HG03095 (cell line): ENCODE results near the gene RMND5A.

Experiments used
- ATAC-seq: cut with Tn5 transposase; IDR thresholded peaks from one replicate; pipeline ENCODE4 v1.9.1; 2021; ENCODE audit warnings: moderate library complexity; ENCODE audit not compliant: unreplicated experiment

RMND5A gene

DNA sequence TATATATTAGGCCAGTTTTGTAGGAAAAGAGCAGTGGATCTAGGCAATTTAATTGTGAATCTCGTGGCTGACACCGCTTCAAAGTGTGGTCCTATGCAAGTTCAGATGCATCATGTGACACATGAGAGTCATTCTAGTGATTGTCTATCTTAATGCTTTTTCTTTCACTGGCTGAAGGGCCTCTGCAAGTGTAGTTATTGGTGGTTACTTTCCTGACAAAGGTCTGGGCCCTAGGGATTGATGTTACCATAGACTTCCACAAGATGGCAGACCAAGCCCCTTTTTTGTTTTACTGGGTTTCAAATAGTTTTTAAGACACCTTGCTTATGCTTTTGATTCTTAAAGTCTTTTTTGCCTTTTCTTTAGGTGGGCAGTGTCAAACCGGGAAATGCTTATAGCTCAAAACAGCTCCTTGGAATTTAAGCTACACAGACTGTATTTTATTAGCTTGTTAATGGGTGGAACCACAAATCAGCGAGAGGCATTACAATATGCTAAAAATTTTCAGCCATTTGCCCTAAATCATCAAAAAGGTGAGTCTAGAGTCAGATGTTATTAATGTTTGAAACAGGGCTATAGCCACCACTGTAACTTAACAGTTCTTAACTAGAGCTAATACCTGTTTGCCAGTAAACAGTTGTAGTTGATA is 44.7 kb downstream of the RMND5A start:
- ATAC-seq = no peak

DNA sequence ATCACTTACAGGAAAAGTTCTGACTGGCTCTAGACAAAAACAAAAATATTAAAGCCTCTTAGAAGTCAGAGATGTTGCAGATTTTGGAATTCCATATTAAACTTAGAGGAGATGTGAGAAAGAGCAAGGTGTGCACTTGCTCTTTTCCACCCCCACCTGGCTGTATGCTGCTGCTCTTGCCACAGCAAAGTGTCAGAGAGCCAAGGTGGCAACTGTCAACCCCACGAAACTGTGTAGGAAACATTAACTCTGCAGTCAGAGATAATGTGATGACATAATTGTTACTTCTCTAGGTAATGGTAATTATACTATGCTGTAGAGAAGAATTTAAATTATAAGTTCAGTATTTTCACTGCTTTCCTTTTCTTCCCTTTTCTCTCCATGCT is 45.2 kb downstream of the RMND5A start:
- ATAC-seq = no peak

DNA sequence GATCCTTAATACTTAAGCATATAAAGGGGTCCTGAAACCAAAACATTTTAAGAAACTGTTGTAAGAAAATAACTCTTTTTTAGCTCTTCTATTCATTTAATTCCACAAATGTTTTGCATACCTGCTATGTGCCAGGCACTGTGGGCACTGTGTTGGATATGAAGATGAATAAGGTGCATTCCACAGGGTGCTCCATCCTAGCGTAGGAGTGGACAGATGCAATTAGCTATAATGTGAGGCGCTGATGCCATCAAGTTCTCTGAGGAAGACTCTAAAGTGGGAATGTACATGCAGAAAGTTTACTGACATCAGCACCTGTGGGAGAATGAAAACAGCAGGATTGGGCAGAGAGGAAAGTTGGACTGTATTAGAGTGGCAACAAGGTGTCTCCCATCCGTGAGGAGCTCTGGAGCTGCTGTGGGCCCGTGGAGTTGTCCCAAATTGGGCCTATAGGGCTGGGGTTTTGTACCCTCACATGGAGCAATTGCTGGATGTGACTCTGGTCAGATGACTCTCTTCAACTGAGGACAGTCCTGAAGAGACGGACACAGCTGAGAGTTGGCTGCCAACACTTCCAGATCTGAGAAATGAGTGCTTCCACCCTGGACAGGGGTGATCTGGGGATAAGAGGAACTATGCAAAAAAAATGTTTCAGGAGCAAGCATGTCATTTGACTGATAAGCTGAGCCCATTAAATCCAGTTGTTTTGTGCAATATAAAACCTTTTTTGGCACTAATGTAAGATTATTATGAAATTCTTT is 48.3 kb downstream of the RMND5A start:
- ATAC-seq = no peak

DNA sequence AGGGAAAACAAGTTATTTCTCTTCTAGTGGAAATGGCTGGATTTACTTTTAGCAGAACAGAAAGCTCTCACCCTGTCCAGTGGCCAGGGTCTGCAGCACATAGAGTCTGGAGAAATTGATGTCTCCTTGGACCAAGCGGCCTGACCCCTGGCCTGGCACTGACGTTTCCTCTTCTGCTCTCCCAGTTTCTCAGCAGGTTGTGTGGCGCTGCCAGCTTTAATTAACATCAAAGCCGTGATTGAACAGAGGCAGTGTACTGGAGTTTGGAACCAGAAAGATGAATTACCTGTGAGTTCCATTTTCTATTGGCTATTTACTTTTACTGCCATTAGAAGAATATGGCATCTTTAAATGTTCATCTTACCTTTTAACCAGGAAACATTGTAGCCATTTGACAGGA is 49.7 kb downstream of the RMND5A start:
- no peak for ATAC-seq

DNA sequence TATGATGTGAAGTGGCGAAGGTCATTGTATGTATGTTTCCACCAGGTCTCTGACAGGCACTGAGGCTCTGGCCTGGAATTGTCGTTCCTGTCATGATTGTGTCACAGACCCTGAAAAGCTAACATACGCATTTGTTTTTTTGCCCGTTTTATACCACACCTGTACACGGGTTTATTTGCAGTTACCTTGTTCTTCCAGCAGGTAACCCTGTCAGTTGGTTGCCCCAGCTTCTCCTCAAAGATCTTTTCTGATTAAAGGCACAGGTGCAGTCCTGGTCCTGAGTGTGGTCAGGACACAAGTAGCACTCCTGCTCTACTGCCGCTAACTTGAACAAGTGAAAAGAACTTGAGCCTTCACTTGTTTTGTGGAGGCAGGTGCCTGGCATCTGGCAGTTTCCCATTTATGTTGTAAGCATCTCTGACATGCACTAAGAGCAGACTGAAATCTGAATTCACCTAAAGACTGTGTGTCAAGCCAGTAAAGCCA is 50.8 kb downstream of the RMND5A start:
- ATAC-seq = no peak

DNA sequence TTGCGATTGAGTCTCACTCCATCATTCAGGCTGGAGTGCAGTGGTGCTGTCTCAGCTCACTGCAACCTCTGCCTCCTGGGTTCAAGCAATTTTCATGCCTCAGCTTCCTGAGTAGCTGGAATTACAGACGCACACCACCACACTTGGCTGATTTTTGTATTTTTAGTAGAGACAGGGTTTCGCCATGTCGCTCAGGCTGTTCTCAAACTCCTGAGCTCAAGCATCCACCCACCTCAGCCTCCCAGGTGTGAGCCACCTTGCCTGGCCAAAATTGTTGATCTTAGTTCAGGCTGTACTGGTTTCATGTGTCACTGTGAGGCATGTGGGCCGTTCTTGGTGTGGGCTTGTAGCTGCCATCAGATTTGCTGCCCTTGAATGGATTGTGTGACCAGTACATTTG is 52.5 kb downstream of the RMND5A start:
- ATAC-seq = no peak

DNA sequence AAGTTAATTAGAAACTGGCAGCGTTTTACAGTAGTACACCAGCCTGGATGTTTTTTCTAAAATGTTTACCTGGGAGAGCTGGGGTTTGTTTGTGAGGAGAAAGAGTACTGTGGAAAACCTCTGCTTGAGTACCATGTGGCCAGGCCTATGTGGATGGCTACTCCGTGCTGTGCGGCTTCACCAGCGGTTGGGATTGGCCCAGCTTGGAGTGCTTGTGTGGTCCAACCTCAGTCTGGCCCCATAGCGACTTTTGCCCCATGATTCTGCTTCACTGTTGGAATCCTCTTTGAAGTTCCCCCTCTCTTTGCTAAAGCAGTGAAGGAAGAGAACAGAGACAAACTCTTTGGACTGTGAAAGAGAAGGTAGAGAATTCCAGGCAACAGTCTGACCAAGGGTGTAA is 54.8 kb downstream of the RMND5A start:
- no peak for ATAC-seq

DNA sequence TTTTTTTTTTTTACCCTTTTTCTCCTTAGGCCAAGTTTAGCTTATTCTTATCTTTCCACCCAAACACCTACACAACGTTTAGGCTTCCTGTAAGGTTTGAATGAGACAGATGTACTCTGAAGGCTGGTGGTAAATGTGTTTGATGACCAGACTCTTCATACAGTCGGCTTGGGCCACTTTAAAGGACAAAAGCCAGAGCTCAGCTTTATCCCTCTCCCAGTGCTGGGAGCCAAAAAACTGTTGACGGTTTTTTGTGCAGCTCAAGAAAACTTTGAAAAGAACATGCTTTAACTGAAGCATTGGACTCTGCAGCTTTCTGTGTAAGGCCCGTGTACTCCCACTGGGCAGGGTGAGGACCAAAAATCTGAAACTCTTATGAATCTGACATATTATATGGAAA is 55.2 kb downstream of the RMND5A start:
- no peak for ATAC-seq

DNA sequence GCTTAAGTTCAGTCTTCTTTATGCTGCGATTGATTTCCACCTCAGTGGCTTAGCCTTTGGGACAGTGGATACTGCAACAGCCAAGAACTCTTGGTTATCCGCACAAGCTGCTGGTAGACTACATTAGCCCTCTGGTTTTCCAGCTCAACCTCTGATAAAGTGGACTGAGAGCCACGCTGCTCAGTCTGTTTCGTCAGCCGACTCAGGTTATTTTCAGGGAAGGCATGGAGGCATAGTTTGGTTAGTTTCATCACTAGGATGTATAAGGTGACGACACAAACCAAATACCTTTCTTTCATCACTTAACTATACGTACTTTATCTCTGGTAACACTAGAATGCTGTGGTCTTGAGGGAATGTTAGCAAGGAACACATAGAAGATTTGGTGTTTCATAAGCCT is 56.4 kb downstream of the RMND5A start:
- ATAC-seq = no peak

DNA sequence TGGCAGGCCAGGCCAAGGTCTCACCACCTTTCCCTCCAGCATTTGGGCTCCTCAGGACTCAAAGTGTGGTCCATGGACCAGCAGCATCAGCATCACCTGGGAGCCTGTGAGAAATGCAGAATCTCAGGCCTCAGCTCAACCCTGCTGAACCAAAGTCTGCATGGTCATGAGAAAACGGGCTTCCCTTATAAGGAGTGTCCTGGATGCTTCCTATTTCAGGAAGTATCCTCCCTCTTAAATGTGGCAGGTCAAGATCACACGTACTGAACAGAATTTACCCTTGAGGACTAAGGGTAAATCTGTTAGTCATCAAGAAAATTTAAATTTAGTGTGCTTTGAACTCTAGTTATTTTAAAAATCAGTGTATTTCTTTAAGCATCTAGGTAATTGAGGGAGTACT is 58.9 kb downstream of the RMND5A start:
- no peak for ATAC-seq

DNA sequence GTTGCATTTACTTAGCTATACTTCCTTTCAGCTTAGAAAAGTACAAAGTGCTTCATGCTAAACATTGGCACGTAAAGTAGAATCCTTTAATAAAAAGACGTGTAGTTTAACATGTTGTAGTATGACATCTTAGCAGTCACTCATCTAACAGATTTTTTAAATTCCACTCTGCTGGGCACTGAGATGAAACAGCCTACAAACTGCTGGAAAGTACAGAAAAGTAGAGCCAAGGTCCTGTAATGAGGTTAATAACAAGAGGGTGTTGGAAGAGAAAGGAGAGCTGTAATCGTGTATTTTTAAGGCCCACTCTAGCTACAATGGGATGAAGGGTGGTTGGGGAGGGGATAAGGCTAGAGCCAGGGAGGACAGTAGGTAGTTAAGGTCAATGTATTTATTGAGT is 59.9 kb downstream of the RMND5A start:
- no peak for ATAC-seq

DNA sequence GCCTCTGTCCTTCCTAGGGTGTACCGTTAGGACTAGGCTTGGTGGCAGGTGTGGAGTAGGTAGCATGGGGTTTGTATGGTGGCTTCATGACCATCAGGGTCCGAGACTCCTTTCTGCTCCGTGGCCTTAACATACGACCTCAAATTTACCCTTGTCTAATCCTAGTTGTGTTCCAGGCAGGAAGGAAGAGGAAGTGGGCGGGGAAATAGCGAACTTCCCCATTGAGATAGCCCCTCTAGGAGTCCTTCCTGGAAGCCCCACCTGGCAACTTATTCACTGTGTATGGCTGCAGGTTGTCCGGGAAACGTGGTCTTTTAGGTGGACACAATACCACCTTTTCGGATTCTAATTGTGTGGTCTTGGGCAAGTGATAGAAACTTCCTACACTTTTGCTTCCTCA is 61.3 kb downstream of the RMND5A start:
- no peak for ATAC-seq

DNA sequence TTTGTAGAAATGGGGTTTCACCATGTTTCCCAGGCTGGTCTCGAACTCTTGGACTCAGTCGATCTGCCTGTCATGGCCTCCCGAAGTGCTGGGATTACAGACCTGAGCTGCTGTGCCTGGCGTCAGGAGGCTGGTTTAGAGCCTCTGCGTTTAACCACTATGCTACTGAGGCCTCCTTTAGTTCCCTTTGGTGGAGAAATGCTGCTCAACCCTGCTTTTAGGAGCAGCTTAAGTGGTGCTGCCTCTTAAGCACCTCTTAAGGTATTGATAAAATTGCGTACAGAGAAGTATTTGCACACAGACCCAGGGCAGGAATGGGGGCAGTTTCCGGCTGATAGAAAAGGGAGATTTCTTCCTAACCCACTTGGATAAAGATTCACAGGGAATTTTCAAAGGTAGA is 62.7 kb downstream of the RMND5A start:
- no peak for ATAC-seq

DNA sequence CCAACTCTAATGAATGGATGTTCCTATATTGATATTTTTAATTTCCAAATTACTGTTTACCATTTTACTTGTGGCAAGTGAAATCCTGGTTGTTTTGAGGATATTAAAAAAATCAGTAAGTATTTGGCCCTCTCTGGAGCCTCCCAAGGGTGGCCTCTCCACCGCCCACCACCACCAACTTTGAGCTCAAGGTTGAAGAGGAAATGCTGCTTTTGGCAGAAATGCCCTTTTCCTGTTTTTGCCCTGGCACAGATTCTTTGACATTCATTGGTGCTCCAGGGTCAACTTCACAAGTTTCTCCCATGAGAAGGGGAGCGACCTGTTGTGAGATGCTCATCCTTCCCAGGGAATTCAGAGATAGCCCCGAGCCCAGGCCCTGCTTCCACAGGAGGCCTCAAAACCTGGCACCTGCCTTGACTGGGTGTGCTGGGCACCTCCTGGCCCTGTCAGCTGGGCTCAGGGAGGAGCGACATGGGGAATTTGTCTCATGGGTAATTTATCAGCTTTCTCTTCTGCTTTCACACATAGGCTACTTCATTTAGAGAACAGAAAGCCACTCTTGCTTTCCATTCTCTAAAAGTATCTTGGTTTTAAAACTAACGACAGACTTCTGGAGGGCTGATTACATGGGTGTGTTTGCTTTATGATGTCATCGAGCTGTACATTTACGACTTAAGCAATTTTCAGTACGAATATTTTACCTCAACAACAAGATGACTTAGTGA is 63.7 kb downstream of the RMND5A start:
- peak; percentile 95 for ATAC-seq

DNA sequence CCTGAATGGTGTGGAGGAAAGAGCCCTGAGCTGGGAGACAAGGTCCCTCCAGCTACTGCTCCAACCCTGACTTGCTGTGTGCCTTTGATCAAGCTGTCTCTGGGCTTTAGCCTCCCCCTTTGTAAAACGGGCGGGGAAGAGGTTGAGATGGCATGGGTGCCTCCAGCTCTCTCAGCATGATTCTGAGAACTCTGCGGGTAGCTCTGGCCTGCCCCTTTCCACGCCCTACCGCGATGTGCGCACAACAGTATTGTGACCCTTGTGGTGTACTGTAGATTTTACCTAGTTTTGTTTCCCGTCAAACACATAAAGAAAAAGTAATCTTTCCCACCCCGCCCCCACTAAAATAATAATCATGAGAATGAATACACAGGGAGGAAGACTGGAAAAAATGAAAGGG is 65.4 kb downstream of the RMND5A start:
- ATAC-seq = no peak

DNA sequence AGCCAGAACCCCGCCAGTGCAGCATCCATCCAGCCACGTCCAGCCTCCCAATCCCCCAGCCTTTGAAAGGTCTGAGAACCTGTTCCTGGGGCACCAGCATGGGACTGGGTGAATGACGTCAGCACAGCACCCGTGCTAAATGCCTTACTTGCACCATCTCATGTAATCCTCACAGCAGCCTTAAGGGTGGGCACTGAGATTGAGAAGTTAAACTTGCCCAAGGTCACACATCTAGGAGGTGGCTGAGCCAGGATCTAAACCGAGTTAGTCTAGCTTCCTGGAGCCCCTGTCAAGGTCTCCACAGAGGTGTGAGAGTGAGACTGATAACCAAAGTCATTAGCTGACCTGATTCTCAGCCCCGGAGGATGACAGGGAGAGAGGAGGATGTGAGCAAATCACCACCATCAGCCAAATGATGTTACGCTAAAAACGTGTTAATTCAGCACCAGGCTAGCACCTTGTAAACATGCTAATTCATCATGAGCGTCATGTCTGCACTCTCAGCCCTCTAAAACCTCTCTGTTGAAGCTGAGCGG is 66.0 kb downstream of the RMND5A start:
- no peak for ATAC-seq

DNA sequence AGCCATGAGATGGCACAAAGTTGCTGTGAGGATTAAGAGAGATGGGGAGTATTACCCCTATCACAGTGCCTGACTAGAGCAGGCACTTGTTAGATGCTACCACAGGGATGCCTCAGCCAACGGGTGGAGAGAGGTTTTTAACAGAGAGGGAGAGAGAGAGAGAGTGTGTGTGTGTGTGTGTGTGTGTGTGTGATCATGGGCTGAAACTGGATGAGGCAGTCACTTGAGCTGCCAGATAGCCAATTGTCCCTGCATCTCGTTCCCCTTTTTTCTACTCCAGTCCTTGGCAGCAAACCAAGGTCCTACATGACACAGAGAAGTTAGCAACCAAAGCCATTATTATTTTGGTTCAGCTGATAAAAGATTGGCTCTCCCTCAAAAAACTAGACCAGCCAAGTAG is 67.6 kb downstream of the RMND5A start:
- no peak for ATAC-seq

DNA sequence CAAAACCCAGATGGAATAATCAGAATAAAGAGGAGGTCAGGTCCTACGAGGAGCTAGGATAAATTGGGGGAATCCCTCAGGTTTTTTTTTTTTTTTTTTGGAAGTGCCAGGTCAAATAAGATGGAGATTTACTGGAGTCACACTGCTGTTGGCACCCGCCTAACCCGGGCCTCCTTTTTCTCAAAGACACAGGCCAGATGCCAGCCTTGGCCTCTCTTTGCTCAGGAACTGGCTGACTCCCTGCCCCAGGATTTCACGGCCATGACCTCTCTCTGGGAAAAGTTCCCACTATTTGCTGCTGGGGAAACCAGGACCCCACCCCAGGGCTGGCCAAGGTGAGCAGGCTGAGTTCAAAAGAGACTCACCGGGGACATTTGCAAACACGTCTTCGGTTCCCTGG is 68.1 kb downstream of the RMND5A start:
- no peak for ATAC-seq

DNA sequence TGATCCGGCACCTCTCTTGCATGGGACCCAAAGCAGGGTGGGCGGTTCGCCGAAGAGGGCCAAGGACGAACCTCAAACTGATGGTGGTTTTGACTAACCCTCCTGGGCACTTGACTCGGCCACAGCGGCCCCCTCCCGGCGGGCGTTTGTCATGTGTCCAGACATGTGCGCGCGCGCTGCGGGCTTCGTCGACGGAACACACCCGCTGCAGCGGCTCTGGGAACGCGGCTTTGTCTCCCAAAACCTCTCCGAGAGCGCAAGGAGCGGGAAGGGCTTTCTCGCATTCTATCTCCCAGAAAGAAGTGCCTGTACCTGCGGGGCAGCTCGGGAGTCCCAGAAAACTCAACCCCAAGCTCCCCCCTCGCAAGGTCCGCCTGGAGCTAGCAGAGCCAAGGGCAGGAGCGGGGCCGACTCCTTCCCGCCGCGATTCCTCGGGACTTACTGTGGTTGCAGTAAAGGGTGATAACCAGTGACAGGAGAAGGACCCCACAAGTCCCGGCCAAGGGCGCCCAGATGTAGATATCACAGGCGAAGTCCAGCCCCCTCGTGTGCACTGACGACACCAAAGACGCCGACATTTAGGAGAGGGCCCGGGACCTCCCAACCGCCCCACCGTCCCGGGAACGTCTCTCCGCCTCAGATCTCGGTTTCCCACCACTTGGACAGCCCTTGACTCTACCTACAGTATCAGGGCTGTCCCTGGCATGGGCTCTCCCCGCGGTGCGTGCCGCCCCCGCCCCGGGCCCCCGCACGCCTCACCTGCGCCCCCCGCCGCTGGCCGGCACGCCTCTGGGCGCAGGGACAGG is 69.0 kb downstream of the RMND5A start:
- ATAC-seq = no peak

DNA sequence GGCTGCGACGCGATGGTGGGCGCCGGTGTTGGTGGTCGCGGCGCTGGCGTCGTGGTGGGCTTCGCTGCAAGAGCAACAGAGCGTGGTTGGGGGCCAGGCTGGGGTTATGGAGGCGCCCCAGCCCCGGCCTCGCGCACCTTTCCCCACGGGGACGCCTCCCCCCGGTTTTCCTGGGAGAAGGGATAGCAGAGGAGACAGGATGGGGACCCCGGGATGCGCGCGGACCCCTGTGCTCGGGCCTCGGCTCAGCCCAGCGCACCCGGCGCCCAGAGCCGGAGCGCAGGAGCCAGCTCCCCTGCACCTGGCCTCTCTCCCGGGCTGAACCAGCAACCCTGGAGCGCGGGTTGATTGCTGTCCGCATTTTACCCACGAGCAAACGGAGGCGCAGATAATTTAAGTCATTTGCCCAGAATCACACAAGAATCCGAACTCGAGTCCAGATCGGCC is 69.6 kb downstream of the RMND5A start:
- ATAC-seq = no peak

DNA sequence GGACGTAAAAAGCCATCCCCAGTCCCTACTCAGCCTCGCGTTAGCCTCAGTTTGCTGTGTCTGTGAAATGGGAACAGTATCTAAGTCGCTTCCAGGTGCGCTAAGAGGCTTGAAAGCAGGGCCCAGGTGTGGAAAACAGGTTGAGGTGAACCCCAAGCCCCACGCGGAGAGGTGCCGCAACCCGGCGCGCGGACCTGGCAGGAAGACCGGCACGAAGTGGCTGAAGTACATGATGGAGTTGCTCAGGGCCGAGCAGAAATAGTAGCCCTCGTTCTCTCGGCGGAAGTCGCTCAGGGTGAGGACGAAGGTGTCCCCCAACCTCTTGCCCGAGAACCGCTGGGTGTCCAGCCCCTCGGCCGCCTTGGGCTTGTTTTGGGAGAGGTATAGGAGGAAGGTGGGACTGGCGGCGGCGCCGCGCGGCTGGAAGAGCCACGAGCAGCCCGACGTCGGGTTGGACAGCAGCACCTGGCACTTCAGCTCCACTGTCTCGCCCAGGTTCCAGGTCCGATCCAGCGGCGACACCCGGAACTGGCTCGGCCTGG is 70.1 kb downstream of the RMND5A start:
- no peak for ATAC-seq
